GM18519 (cell line): ENCODE data around the gene TCF4.

Experiments
- ATAC-seq: cut with Tn5 transposase; IDR thresholded peaks from one replicate; pipeline ENCODE4 v1.9.1; 2021; ENCODE audit warnings: mild to moderate bottlenecking, moderate library complexity; ENCODE audit not compliant: unreplicated experiment, low FRiP score

Gene TCF4

DNA sequence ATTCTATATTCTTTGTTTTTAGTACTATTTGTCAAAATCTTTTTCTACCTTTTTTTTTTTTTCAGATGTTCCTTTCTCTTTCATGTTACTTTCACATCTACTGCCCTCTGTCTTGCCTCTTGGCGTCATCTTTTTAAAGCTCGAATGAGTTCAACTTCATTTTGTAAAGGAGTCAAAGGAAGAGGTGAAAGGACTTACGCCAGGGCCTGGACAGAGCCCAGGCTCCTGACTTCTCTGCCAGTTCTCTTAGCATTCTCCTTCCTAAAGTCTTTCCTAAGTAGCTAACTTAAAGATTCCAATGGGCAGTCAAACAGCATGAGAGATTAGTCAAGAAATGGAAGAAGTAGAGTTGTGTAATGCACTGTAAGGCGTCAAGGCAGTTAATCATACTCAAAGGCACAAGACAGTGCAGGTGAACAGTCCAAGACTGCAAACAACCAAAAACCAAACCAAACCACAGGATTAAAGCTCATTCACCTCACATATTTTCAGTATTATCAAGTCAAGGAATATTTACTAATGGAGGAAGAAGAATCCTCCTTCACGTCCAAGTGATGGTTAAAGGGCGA lies 301.7 kb downstream of the TCF4 start:
- no peak for ATAC-seq

DNA sequence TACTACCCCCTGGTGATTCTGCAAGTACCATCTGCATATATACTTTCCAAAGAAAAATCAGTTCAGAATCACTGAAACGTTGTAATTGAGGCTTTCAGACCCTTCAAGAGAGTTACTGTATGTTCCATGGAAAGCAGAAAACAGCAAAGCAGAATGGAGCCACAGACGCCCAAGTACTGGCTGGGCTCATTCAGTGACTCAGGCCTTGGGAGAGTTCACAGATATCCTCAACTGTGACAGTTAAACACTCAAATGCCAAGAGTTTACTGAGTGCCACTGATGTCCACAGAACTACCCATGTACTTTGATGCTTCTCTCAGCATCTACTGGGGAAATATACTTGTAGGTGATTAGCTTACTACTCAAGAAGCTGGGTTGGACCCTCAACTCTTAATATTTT lies 303.4 kb downstream of the TCF4 start:
- ATAC-seq = no peak

DNA sequence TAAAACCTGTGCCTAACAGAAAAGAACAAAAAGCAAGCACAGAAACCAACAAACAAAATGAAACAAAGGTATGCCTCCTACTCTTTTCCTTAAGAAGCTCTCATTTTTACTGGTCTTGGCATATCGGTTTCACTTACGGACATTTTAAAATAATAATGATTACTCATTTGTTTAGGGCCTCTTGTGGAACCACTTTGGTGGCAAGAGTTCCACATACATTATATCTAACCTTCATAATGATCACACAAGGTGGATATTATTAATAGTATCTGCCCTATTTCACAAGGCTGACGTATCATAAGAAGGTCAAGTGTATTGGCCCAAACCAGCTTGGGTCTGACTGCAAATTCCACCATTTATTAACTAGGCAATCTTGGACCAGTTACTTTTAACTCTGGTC lies 304.7 kb downstream of the TCF4 start:
- ATAC-seq = peak; percentile 61

DNA sequence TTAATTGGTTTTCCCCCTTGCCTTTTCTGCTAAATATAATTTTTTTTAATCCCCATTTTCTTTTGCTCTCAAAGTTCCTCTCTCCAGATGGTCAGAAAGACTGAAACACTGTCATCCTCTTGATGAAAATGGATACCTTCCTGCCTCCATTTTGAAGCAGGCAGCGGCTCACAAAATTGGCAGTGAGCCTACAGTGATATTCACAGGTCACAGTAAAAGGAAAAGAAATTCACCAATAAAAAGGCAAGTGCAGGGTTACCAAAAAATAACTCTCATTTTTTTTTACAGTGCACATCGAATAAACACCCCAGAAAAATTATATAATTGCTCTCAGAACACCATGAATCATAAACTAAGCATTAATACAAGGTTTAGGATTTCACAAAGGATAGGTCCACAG lies 307.5 kb downstream of the TCF4 start:
- no peak for ATAC-seq

DNA sequence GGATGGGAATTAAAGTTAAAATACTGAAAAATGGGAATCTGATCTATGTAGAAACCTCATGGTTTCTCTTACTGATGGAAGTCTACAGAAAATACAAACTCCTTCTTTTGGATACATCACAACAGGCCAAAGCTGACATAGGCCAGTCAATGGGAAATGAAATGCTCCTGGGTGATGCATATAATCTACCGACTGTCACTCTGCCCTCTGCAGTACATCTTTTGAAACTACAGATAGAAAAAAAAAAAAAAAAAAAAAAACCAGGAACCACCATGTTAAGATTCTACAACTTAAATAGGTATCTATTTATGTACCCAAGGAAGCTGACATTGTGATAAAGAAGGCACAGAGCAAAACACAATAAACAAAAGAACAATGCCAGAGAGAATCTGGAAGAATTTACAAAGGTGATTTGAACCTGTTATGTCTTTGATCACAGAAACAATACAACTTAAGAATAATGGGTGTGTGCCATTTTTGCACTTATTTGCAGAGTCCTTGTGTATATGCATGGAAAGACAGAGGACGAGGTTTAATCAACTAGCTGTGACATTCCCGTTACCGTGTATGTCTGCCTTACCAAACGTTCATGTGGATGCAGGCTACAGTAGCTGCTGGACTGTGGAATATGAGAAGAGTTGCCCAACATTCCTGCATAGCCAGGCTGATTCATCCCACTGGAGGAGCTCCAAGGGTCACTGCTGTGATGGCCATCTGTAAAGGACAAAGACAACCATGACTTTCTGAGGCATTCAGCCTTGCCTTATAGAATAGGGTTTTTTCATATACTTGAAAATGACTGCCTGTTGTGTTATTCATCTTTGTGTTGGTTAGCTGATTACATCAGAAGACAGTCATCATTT lies 312.7 kb downstream of the TCF4 start:
- ATAC-seq = no peak

DNA sequence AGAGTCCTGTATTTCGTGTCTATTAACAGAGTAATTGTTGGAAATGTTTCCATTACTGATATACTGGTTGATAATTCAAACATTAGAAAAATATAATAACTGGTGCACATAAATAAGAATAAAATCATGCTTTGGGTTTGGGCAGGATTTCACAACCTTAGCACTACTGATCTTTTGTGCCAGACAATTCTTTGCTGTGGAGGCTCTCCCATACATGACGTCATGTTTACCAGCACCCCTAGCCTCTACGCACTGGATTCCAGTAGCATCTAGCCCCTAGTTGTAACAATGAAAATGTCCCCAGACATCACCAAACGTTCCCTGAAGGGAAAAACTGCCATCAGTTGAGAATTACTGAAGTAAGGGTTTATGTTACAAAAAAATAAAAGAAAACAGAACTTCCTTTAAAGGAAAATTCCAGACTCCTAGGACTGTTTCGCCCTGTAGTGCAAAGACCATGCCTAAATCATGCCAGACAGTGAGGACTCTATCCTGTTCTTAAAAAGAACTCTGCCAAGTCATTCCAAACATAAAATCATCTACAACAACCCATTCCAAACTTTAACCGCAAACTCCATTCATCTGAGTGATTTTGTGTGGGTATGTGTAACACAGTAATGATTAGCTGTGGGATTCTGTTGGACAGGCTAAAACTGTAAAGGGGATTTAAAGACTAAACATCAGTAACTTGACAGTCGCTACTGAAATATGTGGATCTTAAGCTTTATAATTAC lies 315.3 kb downstream of the TCF4 start:
- no peak for ATAC-seq

DNA sequence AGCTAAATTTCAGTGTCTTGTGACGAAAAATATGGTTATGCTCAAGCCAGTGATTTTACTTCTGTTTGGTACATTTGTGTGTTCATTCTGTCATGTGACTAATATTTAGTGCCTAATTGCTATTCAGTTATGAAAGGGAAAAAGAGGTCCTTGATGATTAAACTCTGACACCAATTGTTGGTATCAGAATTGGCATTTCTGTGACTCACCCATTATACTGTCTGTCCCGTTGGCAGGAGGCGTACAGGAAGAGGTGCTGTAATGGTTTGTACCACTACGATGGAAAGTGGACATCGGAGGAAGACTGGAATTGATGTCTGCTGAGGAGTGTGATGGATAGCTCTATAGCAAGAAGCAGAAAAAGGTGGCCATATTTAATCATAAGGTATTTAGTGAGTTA lies 318.4 kb downstream of the TCF4 start:
- no peak for ATAC-seq

DNA sequence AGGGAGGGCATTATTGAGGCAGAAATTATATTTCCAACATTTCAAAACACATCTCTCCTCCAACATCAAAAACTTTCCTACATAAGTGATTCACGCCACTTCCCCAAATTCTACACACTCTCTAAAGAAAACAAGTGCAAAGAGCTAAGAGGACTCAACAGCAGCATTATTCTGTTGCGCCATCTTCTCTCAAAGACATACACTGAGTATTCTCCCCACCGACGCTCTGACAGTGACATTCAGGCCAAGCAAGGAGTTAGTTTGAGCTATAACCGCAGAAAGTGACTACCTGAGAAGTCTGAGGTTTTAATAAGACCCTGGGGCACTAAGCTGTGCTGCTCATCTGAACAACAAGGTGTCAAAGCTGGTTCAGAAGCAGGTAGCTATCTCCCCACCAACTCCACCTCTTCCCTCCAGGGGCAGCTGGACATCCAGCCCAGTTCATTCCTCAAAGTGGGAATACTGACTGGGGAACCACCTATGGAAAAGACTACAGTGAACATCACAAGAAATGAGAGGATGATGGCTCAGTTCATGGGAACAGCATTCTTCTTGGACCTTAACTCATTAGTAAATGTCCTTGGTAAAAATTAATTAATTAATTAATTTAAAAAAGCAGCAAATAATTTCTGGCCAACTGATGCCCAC lies 319.2 kb downstream of the TCF4 start:
- peak; percentile 43 for ATAC-seq

DNA sequence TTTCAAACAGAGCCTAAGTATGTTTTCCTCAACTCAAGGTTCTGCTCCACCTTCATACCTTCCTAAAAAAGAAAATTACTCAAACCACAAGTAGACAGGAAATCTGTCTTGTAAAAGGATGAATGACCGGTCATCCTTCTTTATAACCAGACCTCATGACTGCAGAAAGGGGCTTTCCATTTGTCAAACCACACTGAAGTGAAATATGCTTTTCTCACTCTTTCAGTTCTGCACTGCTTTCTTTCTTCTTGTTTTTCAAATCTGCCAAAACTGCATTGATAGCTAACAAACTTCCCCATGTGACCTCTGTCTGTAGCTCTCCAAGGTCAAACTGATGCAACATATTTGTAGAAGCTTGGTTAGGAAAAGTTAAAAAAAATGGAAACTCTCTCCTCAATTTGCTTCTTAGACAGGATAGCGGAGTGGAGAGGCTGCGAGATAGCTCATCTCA lies 319.8 kb downstream of the TCF4 start:
- ATAC-seq = peak; percentile 71

DNA sequence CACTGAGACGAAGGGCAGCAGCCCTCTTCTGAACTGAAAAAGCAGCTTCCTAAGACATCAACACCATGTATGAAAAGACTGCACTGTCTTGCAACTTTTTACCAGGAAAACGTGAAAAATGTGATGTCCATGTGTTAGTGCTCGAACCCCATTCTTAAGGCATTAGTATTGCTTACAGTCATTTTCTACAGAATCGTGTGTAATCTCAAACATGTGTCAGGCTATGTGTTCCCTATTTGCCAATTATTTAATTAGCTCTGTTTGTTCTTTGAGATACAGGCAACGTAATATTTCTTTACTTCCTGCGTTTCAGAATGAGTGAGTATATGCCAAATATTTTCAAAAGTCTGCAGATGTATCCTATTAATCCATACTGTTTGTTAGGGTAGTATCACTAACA lies 321.0 kb downstream of the TCF4 start:
- no peak for ATAC-seq

DNA sequence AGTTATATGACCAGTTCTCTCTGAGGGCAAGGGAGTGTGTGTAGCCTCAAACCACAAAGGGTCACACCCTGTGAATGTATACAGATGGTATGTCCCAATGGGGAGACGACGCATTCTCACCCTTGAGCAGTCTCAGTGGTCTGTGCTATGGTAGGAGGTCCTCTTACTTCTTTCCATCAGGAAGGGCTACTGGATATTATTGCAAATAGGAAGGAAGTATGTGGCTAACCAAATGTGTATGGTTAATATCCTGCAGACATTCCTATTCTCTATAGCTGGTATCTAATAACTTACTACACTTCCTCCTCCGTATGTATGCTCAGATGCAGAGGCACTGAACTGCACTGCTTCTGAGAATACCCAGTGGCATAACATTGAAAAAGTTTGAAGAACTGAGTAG lies 322.0 kb downstream of the TCF4 start:
- no peak for ATAC-seq

DNA sequence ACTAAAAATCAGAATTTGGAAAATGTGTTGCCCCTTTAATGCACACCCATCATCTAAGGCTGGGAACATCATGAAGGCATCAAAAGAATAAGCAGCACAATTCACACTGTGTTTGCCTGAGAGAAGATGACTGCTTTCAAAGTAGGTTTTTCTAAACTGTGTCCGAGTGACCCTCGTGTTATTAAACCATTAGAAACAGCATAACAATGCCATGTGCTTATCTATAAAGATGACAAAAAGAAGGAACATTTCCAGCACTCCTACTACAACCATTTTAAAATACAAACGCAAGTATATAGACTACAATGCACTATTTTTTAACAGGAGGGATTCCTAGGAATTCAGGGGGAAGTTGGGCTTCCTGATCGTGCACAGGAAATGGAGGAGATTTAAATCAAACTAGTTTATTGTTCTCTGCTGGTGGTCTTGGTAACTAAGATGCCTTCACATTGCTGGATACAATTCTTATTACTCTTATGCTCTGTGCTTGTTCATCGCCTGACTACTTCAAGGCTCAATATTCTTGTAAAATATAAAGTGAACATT lies 322.8 kb downstream of the TCF4 start:
- no peak for ATAC-seq

DNA sequence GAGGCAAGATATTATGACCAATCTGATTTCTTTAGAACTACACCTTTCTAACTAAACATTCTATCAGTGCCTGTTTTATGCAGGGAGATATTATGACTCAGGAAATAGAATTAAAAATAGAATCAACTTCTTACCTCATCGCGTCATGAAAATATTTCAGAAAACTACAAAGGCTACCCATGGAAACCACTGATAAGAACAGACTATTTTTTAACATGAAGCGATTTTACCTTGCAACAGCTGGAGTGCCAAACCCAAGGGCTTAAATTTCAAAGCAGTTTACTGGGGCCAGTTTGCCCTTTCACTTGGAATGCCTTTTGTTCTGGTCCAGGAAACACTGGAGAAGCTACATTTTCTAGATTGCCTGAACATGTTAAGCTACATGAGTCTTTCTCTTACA lies 323.9 kb downstream of the TCF4 start:
- no peak for ATAC-seq

DNA sequence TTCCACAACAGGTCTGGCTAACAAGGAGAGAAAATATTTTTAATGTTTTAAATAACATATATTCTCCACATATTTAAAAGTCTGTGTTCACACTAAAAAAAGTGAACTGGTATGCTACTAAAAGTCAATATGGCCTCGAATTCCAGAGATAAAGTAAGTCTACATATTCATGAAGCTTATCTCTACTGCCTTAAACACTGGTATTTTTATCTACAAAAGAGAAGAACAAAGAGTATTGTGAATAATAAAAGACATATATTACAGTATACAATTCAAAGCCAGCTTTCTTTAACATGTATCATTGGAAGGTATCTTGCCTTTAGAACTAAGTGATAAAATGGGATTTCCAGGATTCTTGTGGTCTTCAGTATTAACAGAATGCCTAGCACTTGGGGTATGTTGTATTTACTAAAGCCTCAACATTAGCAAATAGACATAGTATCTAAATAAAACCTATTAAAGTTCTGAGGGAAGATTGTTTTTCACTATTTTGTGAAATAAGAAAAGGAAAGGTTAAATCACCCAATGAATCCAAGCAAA lies 325.9 kb downstream of the TCF4 start:
- ATAC-seq = no peak

DNA sequence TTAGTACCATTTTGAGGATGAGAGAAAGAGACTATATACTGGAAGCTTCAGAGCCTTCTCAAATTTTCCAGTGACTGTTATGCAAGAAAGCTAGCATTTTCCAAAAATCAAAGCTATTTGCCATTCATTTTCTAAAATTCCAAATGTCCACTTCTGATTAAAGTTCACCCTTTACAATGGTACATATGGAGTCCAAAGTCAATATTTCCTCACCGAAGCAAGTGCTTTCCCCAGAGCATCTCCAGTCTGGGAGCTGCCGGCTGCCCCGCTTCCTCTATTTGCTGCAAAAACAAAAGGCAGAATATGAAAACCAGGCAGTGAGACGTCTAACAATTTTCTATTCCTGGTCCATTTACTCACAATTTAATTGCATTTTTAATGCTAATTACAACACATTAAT lies 326.7 kb downstream of the TCF4 start:
- no peak for ATAC-seq

DNA sequence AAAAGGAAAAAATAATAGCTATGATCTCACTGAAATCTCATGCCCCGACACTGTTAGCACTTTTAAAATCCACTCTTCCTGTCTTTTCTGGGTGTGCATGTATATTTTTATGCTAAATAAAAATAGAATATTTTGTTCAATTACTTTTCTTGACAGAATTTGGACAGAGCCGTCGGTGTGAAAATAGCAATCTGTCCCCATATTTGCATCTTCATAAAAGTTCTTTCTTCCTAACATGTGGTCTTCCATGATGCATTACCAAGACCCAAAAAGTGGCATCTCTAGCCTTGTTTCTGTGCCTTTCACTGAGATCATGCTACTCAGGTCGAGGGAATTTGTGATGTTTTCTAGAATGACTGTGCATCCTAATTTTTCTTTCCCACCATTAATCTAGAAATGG lies 329.9 kb downstream of the TCF4 start:
- no peak for ATAC-seq

DNA sequence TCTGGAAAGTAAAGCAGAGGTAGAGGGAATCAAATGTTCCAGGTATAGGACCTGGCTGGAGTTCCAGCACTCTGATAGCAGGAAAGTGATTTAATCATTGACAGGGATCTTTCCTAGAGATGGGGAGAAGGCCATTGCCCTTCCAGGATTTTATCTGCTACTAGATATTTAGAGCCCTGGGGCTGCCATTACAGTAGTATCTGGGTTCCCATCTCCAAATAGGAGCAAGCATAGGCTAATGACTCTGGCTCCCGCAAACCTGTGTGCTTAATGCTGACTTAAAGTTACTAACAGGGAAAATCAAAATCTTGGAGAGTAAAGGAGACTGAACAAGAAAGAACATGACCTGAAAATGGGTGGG lies 331.1 kb downstream of the TCF4 start:
- ATAC-seq = no peak

DNA sequence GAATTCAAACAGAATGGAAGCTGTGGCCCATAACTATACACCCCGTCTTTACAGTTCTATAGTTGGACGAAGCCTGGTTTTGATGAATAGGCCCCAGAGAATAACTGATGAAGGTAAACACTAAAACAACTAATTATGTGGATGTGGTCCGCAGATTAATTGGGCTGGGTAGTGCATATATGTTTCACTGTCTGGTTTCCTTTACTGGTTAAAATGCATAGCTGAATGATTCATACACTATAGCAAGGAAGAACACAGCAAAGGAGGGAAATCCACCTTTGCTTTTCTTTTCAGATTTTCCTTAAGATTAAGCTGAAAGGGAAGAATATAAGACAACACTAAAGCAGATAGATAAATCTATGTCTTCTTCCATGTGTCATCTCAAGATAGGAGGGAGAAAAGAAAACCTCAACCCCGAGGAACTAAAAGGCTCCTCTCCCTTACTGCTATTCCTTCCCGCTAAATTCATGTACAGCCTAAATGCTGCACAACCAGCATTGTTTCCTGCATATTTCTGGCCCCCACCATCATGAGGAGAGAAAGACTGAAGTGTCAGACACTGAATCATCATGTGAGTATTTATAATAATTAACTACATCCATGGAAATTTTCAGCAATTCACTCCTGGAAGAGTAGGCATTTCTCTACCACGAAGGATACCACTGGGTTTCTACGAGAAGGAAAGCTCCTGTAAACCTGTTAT lies 331.6 kb downstream of the TCF4 start:
- ATAC-seq = no peak

DNA sequence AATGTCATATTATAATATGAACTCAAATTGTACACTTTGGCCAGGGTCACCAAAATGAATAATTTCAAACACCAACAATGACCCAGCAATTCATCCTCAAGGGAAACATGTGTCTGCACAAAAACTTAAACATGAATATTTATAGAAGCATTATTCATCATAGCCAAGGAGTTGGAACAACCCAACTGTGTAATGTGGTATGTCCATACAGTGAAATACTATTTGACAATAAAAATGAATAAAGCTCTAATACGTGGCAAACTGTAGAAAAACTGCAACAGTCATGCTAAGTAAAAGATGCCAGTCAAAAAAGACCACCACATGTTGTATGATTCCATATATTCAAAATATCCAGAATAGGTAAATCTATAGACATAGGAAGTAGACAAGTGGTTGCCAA lies 334.2 kb downstream of the TCF4 start:
- no peak for ATAC-seq

DNA sequence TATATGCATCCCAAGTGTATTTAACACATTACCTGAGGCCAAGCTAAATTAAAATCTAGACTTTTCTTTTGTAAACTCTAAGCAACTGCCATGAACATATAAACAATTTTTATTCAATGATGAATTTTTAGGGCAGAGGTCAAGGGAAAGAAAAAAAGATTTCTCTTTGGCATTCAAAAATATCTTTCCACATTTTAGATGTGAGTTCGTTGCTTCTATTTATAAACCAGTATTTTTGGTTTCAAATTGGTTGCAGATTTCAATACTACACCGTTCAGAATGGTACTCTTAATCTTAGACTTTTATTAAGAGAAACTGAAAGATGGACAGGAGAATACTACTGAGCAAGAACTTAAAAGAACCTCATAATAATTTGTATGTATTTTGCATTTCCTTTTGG lies 335.1 kb downstream of the TCF4 start:
- peak; percentile 30 for ATAC-seq
